K562 (cell line): Measurements from ENCODE around the gene RABGAP1. TPM values are rescaled to one million over a fixed set of nuclear protein-coding genes. Genes with fewer than 3 reads are reported as not detected.

Experiments used
- ATAC-seq: fragments of 200-7000 bp; cut with Tn5 transposase; 3 replicates; pipeline ENCODE4 v1.9.1; 2020; ENCODE audit warnings: moderate library complexity
- BruUV-seq: library from RNA; stranded (reverse); fragments of 400-500 nt; replicated peaks from 2 replicates; lab custom pipeline; 2021; lab: Mats Ljungman, UMichigan
- CTCF ChIA-PET: fragments of 300-600 bp; formaldehyde crosslinking; extraction: SDS; loops from one replicate; lab custom pipeline; 2021; ENCODE audit warnings: low intra/inter-chr PET ratio; lab: Yijun Ruan, JAX
- POLR2A ChIA-PET: fragments of 300-600, 350-650 bp; sonication (Branson Sonifier 250); formaldehyde crosslinking; extraction: SDS; loops from one replicate; lab custom pipeline; 2021; ENCODE audit warnings: antibody characterized with exemption, inconsistent platforms; lab: Yijun Ruan, JAX
- DNase-seq, 4 experiments: peaks; one replicate each; pipeline versions ENCODE4 v3.0.0 to v3.0.0-alpha.2; 2011 to 2018; ENCODE audit warnings: low spot score in 3 of 4, mixed read lengths in 3 of 4; ENCODE audit errors: extremely low read depth in 1 of 4
- FAIRE-seq: peaks from 2 replicates; lab custom pipeline; 2011; peaks lifted over from hg19 to GRCh38; lab: Jason Lieb, UNC
- H2AFZ ChIP-seq: 2 replicates; pipeline ENCODE4 v1.6.0; 2011; ENCODE audit warnings: low read depth, low read length, control low read depth, inconsistent platforms
- H3K27ac ChIP-seq: fragments of 200-600 bp; 3 replicates; pipeline ENCODE4 v1.8.0; 2011; ENCODE audit warnings: low read depth, mild to moderate bottlenecking, control low read depth, inconsistent platforms, low read length, moderate library complexity, mixed read lengths; ENCODE audit errors: extremely low read depth
- H3K27me3 ChIP-seq, 2 experiments: fragments of 300-600 bp in 1 of 2; 2 replicates in 1 of 2; 3 replicates in 1 of 2; pipeline versions ENCODE4 v1.6.0 to v1.8.0; 2011; ENCODE audit warnings: inconsistent platforms in 2 of 2, low read length in 2 of 2, mild to moderate bottlenecking in 1 of 2, mixed read lengths in 1 of 2, moderate library complexity in 1 of 2; ENCODE audit not compliant: control insufficient read depth in 2 of 2, insufficient read depth in 2 of 2
- H3K36me3 ChIP-seq: fragments of 300-600 bp; 3 replicates; pipeline ENCODE4 v1.8.0; 2011; ENCODE audit warnings: mild to moderate bottlenecking, low read length, inconsistent platforms; ENCODE audit not compliant: control insufficient read depth, insufficient read depth
- H3K4me1 ChIP-seq, 2 experiments: fragments of 200-600 bp in 1 of 2; replicated peaks in 1 of 2; 2 replicates in 1 of 2; 3 replicates in 1 of 2; pipeline versions ENCODE4 v1.5.1 to v1.8.0; 2011; ENCODE audit warnings: inconsistent platforms in 2 of 2, low read length in 2 of 2, mild to moderate bottlenecking in 1 of 2, mixed read lengths in 1 of 2, moderate library complexity in 1 of 2; ENCODE audit not compliant: control insufficient read depth in 2 of 2, insufficient read depth in 2 of 2
- H3K4me2 ChIP-seq: 2 replicates; pipeline ENCODE4 v1.6.1; 2011; ENCODE audit warnings: low read length, control low read depth, inconsistent platforms, mixed read lengths; ENCODE audit not compliant: insufficient read depth
- H3K4me3 ChIP-seq: fragments of 200-600 bp; sonication (generic), shearing (Covaris generic); 2 replicates; pipeline ENCODE4 v1.5.1; 2016; ENCODE audit warnings: control low read depth, inconsistent platforms
- H3K79me2 ChIP-seq: fragments of 200-600 bp; 3 replicates; pipeline ENCODE4 v1.8.0; 2011; ENCODE audit warnings: low read length, inconsistent platforms; ENCODE audit not compliant: control insufficient read depth, insufficient read depth
- H3K9ac ChIP-seq, 2 experiments: 2 replicates each; pipeline versions ENCODE4 v1.6.0 to v1.6.1; 2011; ENCODE audit warnings: low read depth in 2 of 2, low read length in 2 of 2, control low read depth in 1 of 2, inconsistent platforms in 1 of 2, mild to moderate bottlenecking in 1 of 2, mixed read lengths in 1 of 2; ENCODE audit not compliant: insufficient read depth in 1 of 2
- H3K9me1 ChIP-seq: one replicate; pipeline ENCODE4 v1.6.0; 2011; ENCODE audit warnings: inconsistent platforms, mild to moderate bottlenecking, low read length, moderate library complexity; ENCODE audit not compliant: control insufficient read depth, insufficient read depth
- H3K9me3 ChIP-seq: replicated peaks from 2 replicates; pipeline ENCODE4 v1.5.1; 2011; ENCODE audit warnings: low read depth, low read length, inconsistent platforms; ENCODE audit not compliant: control insufficient read depth, insufficient read depth
- H4K20me1 ChIP-seq: replicated peaks from 2 replicates; pipeline ENCODE4 v1.6.1; 2011; ENCODE audit warnings: low read length, inconsistent platforms, mixed read lengths; ENCODE audit not compliant: control insufficient read depth, insufficient read depth
- DIDO1 ChIP-seq: fragments of 450-650 bp; IDR thresholded peaks from 2 replicates; pipeline ENCODE4 v1.6.1; 2016; ENCODE audit warnings: low read depth, missing biosample characterization, missing genetic modification characterization
- FOXK1 ChIP-seq: sonication (generic); formaldehyde crosslinking; IDR thresholded peaks from 2 replicates; pipeline ENCODE4 v1.8.0; 2022; ENCODE audit warnings: missing genetic modification reagents, mild to moderate bottlenecking, borderline replicate concordance
- HOMEZ ChIP-seq: fragments of 250-450 bp; sonication (Bioruptor Pico); IDR thresholded peaks from 2 replicates; pipeline ENCODE4 v1.4.0; 2020; ENCODE audit warnings: mild to moderate bottlenecking, moderate library complexity
- TRIM25 ChIP-seq: fragments of 450-650 bp; IDR thresholded peaks from 2 replicates; pipeline ENCODE4 v1.7.0; 2016; ENCODE audit warnings: borderline replicate concordance
- WGBS: fragments of 100-300 bp; shearing (Covaris generic); methylation state at CpG from one replicate; pipeline ENCODE4 v1.1.6; 2016; ENCODE audit warnings: low coverage, mixed read lengths; ENCODE audit not compliant: insufficient coverage; ENCODE audit errors: missing lambda C conversion rate; 5-methylcytosine and 5-hydroxymethylcytosine counted together
- in situ Hi-C: fragments of 300-500 bp; cut with MboI; formaldehyde crosslinking; loops from 4 replicates; pipeline ENCODE4 v1.15.0; 2018; ENCODE audit warnings: inconsistent platforms, mixed read lengths
- intact Hi-C: fragments of 100-400 bp; cut with micrococcal nuclease; formaldehyde crosslinking; loops from 2 replicates; pipeline ENCODE4 v1.14.2; 2022
- polyA plus RNA-seq, 8 experiments: library from polyadenylated mRNA; depleted of rRNA in 4 of 8; stranded (reverse) in 5 of 8; unstranded in 3 of 8; fragments of >200 nt; fragmentation: Nextera tagmentation in 2 of 8; fragmentation: Illumina TruSeq in 1 of 8; extraction: Ambion mirVana in 2 of 8; extraction: Trizol in 1 of 8; gene quantifications; 2 replicates each; pipeline versions ENCODE4 v1.2.1 to v1.2.3, GENCODE V29; 2011 to 2014; ENCODE audit warnings: inconsistent platforms in 1 of 8, missing spikeins in 1 of 8
- total RNA-seq, 7 experiments: library from RNA; depleted of rRNA in 6 of 7; stranded (reverse); fragments of >200 nt in 6 of 7; fragmentation: Illumina TruSeq in 2 of 7; extraction: Trizol in 2 of 7; gene quantifications; 2 replicates each; pipeline versions ENCODE4 v1.2.1 to v1.2.3, GENCODE V29; 2011 to 2021; ENCODE audit warnings: low replicate concordance in 1 of 7

The RABGAP1 gene
- total and polyA plus RNA-seq, 9 of the 15 experiments (the other 6 are each of a cell fraction or from before 2014, with no cell fraction given) = 1.5 to 22.7 (median 13.1) TPM

- no peak for TF ChIP-seq TRIM25
- no peak for TF ChIP-seq HOMEZ (CRISPR knock-in tag)
- TF ChIP-seq DIDO1 (tag) = no peak
- TF ChIP-seq FOXK1 (CRISPR knock-in tag) = no peak
- no peak for ATAC-seq
- DNase-seq = no peak
- H3K27me3 ChIP-seq = no peaks in the 10 kb centered on the region
- no peak overlapping the region for H3K27ac ChIP-seq
- no TSS peak for BruUV-seq
- intact Hi-C loops (no loop called here), in situ Hi-C loops (no loop called here)
- no peaks in the 10 kb centered on the region for H3K79me2 ChIP-seq
- no peak overlapping the region for H3K4me3 ChIP-seq
- no peaks in the 10 kb centered on the region for H3K9me1 ChIP-seq
- no peak overlapping the region for H3K4me2 ChIP-seq
- H3K4me1 ChIP-seq = no peaks in the 10 kb centered on the region
- no peak overlapping the region for H3K9ac ChIP-seq
- H3K9me3 ChIP-seq = no peaks in the 10 kb centered on the region
- no peak overlapping the region for H2AFZ ChIP-seq
- H4K20me1 ChIP-seq = no peaks in the 10 kb centered on the region
- H3K36me3 ChIP-seq = peaks cover 75% of the 10 kb centered on the region
- POLR2A ChIA-PET = interaction anchor here (0.6 kb wide), 1 partner anchor 11 kb away, joined by 4 read pairs; no protein-coding TSS in a partner anchor
- CTCF ChIA-PET = no interaction called here
- no peak for FAIRE-seq
- 95% methylated on average over 3 of the region's 3 CpGs for WGBS
Measured at GRCh38 chr9:123127512-123128075, 186.8 kb downstream of the RABGAP1 start.
